ENCODE data around the gene SPSB2.

DNA sequence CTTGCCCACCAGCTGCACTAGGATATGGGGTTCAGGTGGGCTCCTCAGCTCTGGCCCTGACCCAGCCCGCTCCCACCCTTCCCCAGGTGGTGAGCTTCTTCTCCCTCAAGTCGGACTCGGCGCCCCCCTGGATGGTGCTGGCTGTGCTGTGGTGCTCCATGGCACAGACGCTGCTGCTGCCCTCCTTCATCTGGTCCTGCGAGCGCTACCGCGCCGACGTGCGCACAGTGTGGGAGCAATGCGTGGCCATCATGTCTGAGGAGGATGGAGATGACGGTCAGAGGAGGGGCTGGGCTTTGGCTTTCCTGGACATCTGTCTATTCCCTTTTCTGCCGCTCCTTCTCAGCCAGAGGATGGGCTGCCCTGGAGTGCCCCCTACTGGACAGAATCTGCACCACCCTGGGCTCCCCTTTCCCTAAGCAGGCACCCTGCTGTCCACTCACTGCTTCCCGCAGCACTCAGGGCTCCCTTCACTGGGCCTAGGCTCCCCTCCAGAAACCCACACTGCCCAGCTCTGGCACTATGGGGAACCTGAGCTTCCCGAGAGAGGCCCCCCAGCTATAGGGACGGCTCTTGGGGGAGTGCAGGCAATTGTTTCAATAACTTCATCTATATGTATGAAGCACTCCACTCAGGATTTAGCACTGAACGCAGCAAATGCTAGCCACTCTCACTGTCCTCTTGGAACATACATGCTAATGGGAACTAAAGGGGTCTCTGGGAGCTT lies 47.5 kb downstream of the SPSB2 start:
- TF ChIP-seq POLR2A (IDR thresholded peaks at IDR 0.05) (no peak), POLR2AphosphoS5 (IDR thresholded peaks at IDR 0.05) (peak in 3 of 4 donors; percentile 4 to 22 (median 9)), EP300 (IDR thresholded peaks at IDR 0.05) (no peak)
- TF ChIP-seq, protein P1, sequence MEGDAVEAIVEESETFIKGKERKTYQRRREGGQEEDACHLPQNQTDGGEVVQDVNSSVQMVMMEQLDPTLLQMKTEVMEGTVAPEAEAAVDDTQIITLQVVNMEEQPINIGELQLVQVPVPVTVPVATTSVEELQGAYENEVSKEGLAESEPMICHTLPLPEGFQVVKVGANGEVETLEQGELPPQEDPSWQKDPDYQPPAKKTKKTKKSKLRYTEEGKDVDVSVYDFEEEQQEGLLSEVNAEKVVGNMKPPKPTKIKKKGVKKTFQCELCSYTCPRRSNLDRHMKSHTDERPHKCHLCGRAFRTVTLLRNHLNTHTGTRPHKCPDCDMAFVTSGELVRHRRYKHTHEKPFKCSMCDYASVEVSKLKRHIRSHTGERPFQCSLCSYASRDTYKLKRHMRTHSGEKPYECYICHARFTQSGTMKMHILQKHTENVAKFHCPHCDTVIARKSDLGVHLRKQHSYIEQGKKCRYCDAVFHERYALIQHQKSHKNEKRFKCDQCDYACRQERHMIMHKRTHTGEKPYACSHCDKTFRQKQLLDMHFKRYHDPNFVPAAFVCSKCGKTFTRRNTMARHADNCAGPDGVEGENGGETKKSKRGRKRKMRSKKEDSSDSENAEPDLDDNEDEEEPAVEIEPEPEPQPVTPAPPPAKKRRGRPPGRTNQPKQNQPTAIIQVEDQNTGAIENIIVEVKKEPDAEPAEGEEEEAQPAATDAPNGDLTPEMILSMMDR (IDR thresholded peaks at IDR 0.05): peak; percentile 84 to 95 (median 92)
